Smooth muscle cell of bladder (primary cell): ENCODE data around the gene IL20. TPM values are rescaled to one million over a fixed set of nuclear protein-coding genes. Genes with fewer than 3 reads are reported as not detected.

Experiments used
- total RNA-seq: library from RNA; depleted of rRNA; stranded (reverse); fragments of >200 nt; gene quantifications from 2 replicates; pipeline ENCODE4 v1.2.3, GENCODE V29; 2014

IL20 gene, protein sequence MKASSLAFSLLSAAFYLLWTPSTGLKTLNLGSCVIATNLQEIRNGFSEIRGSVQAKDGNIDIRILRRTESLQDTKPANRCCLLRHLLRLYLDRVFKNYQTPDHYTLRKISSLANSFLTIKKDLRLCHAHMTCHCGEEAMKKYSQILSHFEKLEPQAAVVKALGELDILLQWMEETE
- total RNA-seq: 0.14 TPM in 1 of 2 replicates, not detected in the other

DNA sequence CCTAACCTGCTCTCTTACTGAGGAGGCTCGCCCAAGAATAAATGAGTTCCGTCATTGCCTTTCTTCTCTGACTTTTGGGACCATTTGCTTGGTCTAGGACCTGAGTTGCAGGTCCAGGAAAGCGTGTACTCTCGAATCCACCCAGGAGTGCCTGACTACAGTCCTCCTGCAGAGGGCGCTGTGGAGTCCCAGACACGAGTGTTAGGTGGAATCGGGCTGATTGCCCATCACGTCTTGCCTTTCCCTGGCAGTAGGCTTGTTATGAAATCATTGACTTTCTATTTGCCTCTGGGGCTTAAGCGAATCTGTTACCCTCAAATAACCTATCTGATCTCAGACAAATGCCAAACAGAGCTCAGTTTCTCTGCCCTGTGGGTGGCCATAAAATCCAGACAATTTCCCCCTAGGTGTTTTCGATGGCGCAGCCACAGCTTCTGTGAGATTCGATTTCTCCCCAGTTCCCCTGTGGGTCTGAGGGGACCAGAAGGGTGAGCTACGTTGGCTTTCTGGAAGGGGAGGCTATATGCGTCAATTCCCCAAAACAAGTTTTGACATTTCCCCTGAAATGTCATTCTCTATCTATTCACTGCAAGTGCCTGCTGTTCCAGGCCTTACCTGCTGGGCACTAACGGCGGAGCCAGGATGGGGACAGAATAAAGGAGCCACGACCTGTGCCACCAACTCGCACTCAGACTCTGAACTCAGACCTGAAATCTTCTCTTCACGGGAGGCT, at the start of gene IL20:
IL20 (plus strand) TSS at position 685 of the 733 bp plus-strand sequence. CDS start 230 bp downstream, outside the sequence.

DNA sequence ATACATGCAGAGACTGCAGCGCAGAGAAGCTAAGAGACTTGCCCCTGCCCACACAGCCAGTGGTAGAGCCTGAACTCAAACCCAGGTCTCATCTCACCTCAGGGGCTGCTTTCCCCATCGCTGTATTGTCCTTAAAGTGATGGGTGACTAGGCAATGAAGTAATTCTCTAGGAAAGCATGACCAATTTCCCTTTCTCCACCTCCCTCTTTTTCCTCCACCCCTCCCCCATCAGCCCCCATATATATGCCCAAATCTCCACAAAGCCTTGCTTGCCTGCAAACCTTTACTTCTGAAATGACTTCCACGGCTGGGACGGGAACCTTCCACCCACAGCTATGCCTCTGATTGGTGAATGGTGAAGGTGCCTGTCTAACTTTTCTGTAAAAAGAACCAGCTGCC, 31.8 kb downstream of the IL20 start, which contains the start of gene IL24:
IL24 (plus strand) TSS at position 269 of the 400 bp plus-strand sequence. CDS start 390 bp downstream, outside the sequence.

Other genes with a start within 250 kb of the IL20 start
- 27.7 and 28.9 TPM in 2 replicates for gene DYRK3, start 230.1 kb upstream of the IL20 start, total RNA-seq
- gene MAPKAPK2, start 180.7 kb upstream of the IL20 start, total RNA-seq: 31.4 and 40.2 TPM in 2 replicates
- gene IL19, start 94.8 kb upstream of the IL20 start, total RNA-seq: 0.28 TPM in 1 of 2 replicates, not detected in the other
- not detected in 2 replicates for gene IL10, start 93.1 kb upstream of the IL20 start, total RNA-seq
- gene IL24, start 31.8 kb downstream of the IL20 start, total RNA-seq: 0.55 and 1.8 TPM in 2 replicates
- 0.09 and 0.57 TPM in 2 replicates for gene FCMR, start 56.3 kb downstream of the IL20 start, total RNA-seq
- not detected in 2 replicates for gene PIGR, start 80.8 kb downstream of the IL20 start, total RNA-seq
- gene FCAMR, start 104.8 kb downstream of the IL20 start, total RNA-seq: not detected in 2 replicates
- gene C1orf116, start 167.1 kb downstream of the IL20 start, total RNA-seq: under 0.01 TPM in 1 of 2 replicates, not detected in the other
- 4.0 and 4.6 TPM in 2 replicates for gene YOD1, start 185.6 kb downstream of the IL20 start, total RNA-seq
- gene PFKFB2, start 187.7 kb downstream of the IL20 start, total RNA-seq: 3.1 and 4.6 TPM in 2 replicates
- gene C4BPB, start 223.2 kb downstream of the IL20 start, total RNA-seq: 0.14 TPM in 1 of 2 replicates, not detected in the other
- under 0.01 TPM in 1 of 2 replicates, not detected in the other for gene C4BPA, start 238.6 kb downstream of the IL20 start, total RNA-seq